Measurements from ENCODE around the gene CACNA2D4. TPM values are rescaled to one million over a fixed set of nuclear protein-coding genes. Genes with fewer than 3 reads are reported as not detected.

Gene CACNA2D4
- total RNA-seq, 1 donor from 2014 or later = not detected

DNA sequence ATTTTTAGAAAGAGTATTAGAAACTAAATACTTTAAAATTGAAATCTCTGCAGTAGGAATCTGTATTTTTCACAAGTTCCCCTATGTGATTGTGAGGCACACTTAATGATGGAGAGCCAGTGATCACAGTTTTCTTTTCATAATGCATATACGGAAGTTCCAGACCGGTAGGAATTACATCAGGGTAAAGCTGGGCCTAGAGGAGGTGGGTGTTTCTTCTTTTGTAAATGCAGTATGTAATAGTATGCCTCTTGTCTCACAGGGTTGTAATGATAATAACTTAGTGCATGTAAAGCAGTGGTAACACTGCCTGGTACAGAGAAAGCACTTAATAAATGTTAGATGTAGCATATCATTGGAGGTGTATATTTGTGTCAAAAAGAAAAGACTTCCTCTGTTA is 155.3 kb downstream of the CACNA2D4 start:
- H3K27ac ChIP-seq = no peak overlapping the region
- TF ChIP-seq, protein P1, sequence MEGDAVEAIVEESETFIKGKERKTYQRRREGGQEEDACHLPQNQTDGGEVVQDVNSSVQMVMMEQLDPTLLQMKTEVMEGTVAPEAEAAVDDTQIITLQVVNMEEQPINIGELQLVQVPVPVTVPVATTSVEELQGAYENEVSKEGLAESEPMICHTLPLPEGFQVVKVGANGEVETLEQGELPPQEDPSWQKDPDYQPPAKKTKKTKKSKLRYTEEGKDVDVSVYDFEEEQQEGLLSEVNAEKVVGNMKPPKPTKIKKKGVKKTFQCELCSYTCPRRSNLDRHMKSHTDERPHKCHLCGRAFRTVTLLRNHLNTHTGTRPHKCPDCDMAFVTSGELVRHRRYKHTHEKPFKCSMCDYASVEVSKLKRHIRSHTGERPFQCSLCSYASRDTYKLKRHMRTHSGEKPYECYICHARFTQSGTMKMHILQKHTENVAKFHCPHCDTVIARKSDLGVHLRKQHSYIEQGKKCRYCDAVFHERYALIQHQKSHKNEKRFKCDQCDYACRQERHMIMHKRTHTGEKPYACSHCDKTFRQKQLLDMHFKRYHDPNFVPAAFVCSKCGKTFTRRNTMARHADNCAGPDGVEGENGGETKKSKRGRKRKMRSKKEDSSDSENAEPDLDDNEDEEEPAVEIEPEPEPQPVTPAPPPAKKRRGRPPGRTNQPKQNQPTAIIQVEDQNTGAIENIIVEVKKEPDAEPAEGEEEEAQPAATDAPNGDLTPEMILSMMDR (IDR thresholded peaks at IDR 0.05) = no peak
- DNase-seq (ENCODE audit: low spot score in 2 of 2) = no peak
- H3K27me3 ChIP-seq = no peaks in the 10 kb centered on the region
- intact Hi-C loops (cut with DNase I) = no loop called here
- H3K9me3 ChIP-seq = no peaks in the 10 kb centered on the region
- no peak overlapping the region for H3K4me3 ChIP-seq
- H3K4me1 ChIP-seq = peaks cover 0 to 2% of the 10 kb centered on the region in 2 donors
- no peaks in the 10 kb centered on the region for H3K36me3 ChIP-seq

DNA sequence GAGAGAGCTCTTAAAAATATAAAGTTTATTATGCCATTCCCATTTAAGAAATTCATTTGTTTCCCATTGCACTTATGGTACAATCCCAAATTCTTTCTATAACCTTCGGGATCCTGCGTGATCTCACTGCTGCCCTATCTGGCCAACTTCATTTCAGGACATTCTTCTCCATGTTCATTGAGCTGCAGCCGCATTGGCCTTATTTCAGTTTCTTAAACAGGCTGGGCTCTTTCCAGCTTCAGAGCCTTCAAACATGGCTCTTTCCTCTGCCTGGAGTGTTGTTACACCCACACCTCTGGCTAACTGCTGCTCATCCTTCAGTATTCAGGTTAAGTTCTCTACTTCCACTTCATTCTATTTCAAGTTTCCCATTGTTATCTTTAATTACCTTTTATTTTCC is 156.6 kb downstream of the CACNA2D4 start:
- no peak overlapping the region for H3K4me3 ChIP-seq
- no peaks in the 10 kb centered on the region for H3K9me3 ChIP-seq
- intact Hi-C loops (cut with DNase I) = no loop called here
- DNase-seq (ENCODE audit: low spot score in 2 of 2) = no peak
- peaks cover 0 to 4% of the 10 kb centered on the region in 2 donors for H3K36me3 ChIP-seq
- TF ChIP-seq, protein P1 (IDR thresholded peaks at IDR 0.05) = no peak
- H3K27ac ChIP-seq = no peak overlapping the region
- H3K27me3 ChIP-seq = no peaks in the 10 kb centered on the region
- peaks cover 3 to 5% of the 10 kb centered on the region in 2 donors for H3K4me1 ChIP-seq

DNA sequence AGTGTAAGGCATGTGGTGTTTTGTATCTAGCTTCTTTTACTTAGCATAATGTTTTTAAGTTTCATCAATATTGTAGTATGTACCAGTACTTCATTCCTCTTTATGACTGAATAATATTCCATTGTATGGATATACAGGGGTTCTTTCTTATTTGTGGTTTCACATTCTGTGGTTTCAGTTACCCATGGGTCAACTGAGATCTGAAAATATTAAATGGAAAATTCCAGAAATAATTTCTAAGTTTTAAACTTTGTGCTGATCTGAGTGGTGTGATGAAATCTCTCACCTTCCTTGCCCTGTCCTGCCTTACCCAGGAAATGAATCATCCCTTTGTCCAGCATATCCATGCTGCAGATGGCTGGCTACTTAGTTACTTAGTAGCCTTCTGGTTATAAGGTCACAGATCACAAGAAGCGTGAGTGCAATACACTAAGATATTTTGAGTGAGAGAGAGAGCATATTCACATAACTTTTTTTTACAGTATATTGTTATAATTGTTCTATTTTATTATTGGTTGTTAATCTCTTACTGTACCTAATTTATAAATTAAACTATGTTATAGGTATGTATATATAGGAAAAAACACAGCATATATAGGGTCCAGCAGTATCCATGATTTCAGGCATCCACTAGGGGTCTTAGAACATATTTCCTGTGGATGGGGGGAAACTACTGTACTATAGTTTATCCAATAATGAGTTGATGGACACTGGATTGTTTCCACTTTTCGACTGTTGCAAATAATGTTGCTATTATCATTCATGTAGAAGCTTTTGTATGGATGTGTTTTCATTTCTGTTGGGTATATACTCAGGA is 157.7 kb downstream of the CACNA2D4 start:
- intact Hi-C loops (cut with DNase I) = no loop called here
- Histone ChIP-seq H3K27me3 (no peaks in the 10 kb centered on the region), H3K4me1 (peaks cover 3 to 5% of the 10 kb centered on the region in 2 donors), H3K36me3 (peaks cover 4 to 6% of the 10 kb centered on the region in 2 donors), H3K4me3 (no peak overlapping the region), H3K9me3 (no peaks in the 10 kb centered on the region), H3K27ac (no peak overlapping the region)
- TF ChIP-seq, protein P1 (IDR thresholded peaks at IDR 0.05) = no peak
- no peak for DNase-seq (ENCODE audit: low spot score in 2 of 2)

DNA sequence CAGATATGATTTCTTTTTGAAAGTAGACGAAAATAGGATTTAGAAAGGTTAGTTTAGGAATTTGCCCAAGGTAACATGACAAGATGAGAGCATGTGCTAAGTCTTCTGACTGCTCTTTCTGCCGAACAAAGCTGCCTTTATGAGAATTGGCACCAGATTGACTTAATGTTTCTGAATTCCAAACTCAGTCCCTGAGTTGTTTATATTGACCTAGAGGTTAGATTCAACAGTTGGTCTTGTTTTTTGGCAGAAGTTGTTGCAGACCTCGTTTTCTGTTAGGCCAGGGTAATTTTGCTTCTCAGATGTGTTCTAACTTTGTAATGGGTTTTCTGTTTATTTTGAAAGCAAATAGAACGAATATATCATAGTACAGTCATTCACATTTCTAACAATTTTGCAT is 159.6 kb downstream of the CACNA2D4 start:
- TF ChIP-seq, protein P1 (IDR thresholded peaks at IDR 0.05) = no peak
- DNase-seq (ENCODE audit: low spot score in 2 of 2) = no peak
- intact Hi-C loops (cut with DNase I) = no loop called here
- Histone ChIP-seq H3K36me3 (peaks cover 10 to 22% of the 10 kb centered on the region in 2 donors), H3K4me3 (no peak overlapping the region), H3K27ac (no peak overlapping the region), H3K9me3 (no peaks in the 10 kb centered on the region), H3K4me1 (peaks cover 3 to 5% of the 10 kb centered on the region in 2 donors), H3K27me3 (no peaks in the 10 kb centered on the region)

DNA sequence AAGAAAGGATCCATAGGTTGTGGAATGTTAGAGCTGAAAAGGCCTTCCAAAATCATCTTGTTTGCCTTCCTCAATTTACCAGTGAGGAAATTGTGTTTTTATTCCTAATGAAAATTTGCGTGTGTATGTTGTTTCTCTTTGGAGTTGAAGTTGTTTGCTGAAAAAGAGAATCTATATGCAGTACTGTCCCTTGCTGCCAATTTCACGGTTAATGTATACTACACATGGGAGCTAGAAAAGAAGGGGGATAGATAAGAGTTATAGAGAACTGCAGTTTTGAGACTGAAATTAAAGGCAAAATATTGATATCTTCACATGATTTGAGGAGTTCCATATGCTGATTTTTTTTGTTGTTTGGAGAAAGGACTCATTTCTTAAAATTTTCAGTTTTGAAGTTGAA is 160.1 kb downstream of the CACNA2D4 start:
- intact Hi-C loops (cut with DNase I) = no loop called here
- Histone ChIP-seq H3K27ac (no peak overlapping the region), H3K4me3 (no peak overlapping the region), H3K4me1 (peaks cover 3 to 5% of the 10 kb centered on the region in 2 donors), H3K9me3 (no peaks in the 10 kb centered on the region), H3K27me3 (no peaks in the 10 kb centered on the region), H3K36me3 (peaks cover 10 to 22% of the 10 kb centered on the region in 2 donors)
- TF ChIP-seq, protein P1 (IDR thresholded peaks at IDR 0.05) = no peak
- no peak for DNase-seq (ENCODE audit: low spot score in 2 of 2)

Measured in ascending aorta (tissue), 2 donors.